Measurements from ENCODE around the gene CDADC1. TPM values are rescaled to one million over a fixed set of nuclear protein-coding genes. Genes with fewer than 3 reads are reported as not detected.
A peak's percentile ranks its signal among the peaks of the same experiment; 100 is the strongest.

CDADC1 gene
- total and polyA plus RNA-seq, 7 donors: 2.4 to 12.2 (median 6.5) TPM

DNA sequence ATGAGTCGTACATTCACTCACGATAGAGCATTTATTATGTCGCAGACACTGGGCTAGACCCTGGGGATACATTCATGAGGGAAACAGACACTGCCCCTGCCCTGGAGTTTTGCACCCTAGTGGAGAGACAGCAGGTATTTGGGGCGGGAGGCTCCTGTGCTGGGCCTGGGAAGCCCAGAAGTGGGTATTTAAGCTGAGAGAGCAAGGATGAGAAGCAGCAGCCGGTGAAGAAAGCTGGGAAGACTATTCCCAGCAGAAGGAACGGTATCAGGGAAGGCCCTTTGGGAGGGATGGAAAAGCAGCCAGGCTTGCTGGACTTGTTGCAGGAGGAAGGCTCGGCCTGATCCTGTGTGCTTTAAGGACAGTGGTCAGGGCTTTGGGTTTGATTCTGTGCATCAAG lies 54.5 kb downstream of the CDADC1 start:
- Histone ChIP-seq H3K4me1 (peaks cover 0 to 54% (median 50%) of the 10 kb centered on the region in 4 donors), H3K27ac (peak overlapping the region; percentile 15 to 89 (median 76))
- 89 to 92% methylated on average over 7 of the region's 7 CpGs for WGBS, 2 donors

DNA sequence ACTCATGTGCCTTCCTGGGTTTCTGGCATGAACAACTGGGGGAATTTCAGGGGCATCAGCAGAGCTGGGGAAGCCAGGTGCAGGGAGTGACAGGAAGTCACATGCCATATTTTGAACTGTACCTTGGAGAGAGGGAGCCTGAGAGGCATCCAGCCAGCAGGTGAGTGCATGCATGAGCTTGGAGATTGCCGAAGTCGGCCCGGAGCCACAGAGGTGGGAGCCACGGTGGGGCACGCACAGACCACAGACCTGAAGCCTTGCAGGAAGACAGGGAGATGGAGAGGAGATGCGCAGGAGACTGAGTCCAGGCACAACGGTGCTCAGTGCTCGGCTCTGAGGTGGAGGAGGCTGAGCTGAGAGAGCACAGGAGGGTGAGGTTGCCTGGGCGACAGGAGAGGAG lies 55.1 kb downstream of the CDADC1 start:
- Histone ChIP-seq H3K27ac (peak overlapping the region in 3 of 4 donors; percentile 66 to 89 (median 85)), H3K4me3 (no peak overlapping the region), H3K27me3 (no peaks in the 10 kb centered on the region), H3K4me1 (peaks cover 0 to 60% (median 55%) of the 10 kb centered on the region in 4 donors), H3K9me3 (no peaks in the 10 kb centered on the region), H3K36me3 (peaks cover 0 to 17% (median 2%) of the 10 kb centered on the region in 4 donors)
- 85 to 88% methylated on average over 9 of the region's 9 CpGs for WGBS, 2 donors
- intact Hi-C loops (cut with DNase I): loop anchor here (1.0 to 5.0 kb wide), 2 partner anchors 134 to 304 kb away; no protein-coding TSS in a partner anchor
- DNase-seq: no peak
- no peak for TF ChIP-seq POLR2A (IDR thresholded peaks at IDR 0.05)
- TF ChIP-seq EP300 (IDR thresholded peaks at IDR 0.05): no peak
- TF ChIP-seq, protein P1, sequence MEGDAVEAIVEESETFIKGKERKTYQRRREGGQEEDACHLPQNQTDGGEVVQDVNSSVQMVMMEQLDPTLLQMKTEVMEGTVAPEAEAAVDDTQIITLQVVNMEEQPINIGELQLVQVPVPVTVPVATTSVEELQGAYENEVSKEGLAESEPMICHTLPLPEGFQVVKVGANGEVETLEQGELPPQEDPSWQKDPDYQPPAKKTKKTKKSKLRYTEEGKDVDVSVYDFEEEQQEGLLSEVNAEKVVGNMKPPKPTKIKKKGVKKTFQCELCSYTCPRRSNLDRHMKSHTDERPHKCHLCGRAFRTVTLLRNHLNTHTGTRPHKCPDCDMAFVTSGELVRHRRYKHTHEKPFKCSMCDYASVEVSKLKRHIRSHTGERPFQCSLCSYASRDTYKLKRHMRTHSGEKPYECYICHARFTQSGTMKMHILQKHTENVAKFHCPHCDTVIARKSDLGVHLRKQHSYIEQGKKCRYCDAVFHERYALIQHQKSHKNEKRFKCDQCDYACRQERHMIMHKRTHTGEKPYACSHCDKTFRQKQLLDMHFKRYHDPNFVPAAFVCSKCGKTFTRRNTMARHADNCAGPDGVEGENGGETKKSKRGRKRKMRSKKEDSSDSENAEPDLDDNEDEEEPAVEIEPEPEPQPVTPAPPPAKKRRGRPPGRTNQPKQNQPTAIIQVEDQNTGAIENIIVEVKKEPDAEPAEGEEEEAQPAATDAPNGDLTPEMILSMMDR (IDR thresholded peaks at IDR 0.05): no peak
- TF ChIP-seq POLR2AphosphoS5 (IDR thresholded peaks at IDR 0.05): no peak

More for the DNA sequence above, 54.5 kb downstream of the CDADC1 start:
- TF ChIP-seq, protein P1 (IDR thresholded peaks at IDR 0.05): no peak
- no peak for TF ChIP-seq POLR2A (IDR thresholded peaks at IDR 0.05)
- TF ChIP-seq POLR2AphosphoS5 (IDR thresholded peaks at IDR 0.05): no peak
- no peak for TF ChIP-seq EP300 (IDR thresholded peaks at IDR 0.05)
- intact Hi-C loops (cut with DNase I): loop anchor here (1.0 to 5.0 kb wide), 2 partner anchors 135 to 305 kb away; no protein-coding TSS in a partner anchor
- no peaks in the 10 kb centered on the region for H3K9me3 ChIP-seq
- no peaks in the 10 kb centered on the region for H3K27me3 ChIP-seq
- H3K4me3 ChIP-seq: no peak overlapping the region
- peaks cover 0 to 17% (median 2%) of the 10 kb centered on the region in 4 donors for H3K36me3 ChIP-seq
- no peak for DNase-seq

DNA sequence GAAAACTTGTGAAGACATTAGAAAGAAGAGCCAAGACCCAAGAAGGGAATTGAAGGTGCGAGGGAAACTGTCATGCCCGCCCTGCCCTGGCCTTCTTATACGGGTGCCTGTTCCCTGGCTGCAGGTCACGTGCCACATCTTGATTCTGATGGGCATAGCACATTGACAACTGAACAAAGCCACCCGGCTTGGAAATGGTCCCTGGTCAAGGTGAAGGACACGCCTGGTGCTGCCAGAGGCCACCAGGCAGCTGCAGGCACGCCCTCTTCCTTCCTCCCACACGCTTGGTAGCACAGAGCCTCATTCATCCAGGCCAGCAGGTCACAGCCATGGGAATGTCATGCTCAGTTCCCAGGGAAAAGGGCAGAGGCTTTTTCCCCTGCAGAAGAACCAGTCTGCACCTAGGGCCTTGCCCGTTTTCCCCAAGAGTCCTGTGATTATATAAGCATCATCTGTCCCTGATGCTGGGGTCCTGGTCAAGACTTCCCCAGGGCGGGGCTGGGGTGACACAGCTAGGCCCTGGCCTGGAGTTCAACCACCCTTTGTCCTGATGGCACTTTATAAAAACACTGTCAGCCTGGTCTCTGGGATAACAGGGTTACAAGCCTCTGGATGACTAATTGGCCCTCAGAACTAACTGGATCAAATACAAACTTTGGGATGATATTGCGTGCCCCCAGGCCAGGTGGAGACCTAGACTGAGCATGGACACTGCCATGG lies 56.0 kb downstream of the CDADC1 start:
- WGBS, 2 donors: 44 to 64% methylated on average over 11 of the region's 11 CpGs
- Histone ChIP-seq H3K4me1 (peaks cover 0 to 69% (median 64%) of the 10 kb centered on the region in 4 donors), H3K27me3 (no peaks in the 10 kb centered on the region), H3K27ac (peak overlapping the region; percentile 66 to 89 (median 84)), H3K4me3 (no peak overlapping the region), H3K36me3 (peaks cover 0 to 17% (median 2%) of the 10 kb centered on the region in 4 donors), H3K9me3 (no peaks in the 10 kb centered on the region)
- DNase-seq: peak; percentile 70
- TF ChIP-seq EP300 (IDR thresholded peaks at IDR 0.05): no peak
- no peak for TF ChIP-seq POLR2A (IDR thresholded peaks at IDR 0.05)
- TF ChIP-seq, protein P1 (IDR thresholded peaks at IDR 0.05): no peak
- TF ChIP-seq POLR2AphosphoS5 (IDR thresholded peaks at IDR 0.05): peak in 2 of 4 donors; percentile 12 to 23
- intact Hi-C loops (cut with DNase I): loop anchor here (5.0 kb wide), 1 partner anchor 304 kb away; no protein-coding TSS in a partner anchor

DNA sequence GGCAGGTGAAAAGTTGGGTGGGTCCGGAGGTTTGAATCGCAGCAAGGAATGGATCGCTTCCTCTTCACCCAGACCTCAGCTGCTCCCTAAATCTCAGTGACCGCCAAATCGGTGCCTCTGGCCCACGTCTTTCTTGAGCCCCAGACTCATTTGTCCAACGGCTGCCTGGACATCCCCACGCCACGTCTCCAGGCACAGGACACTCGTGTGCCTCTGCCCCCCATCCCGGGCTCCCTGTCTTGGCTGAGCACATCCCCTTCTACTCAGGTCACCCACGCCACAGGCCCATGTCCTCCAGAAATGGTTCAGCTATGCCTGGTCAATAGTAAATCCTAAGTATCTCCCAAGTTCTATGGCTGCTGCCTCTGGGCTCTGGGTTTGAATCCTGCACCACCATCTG lies 56.6 kb downstream of the CDADC1 start:
- H3K27me3 ChIP-seq: no peaks in the 10 kb centered on the region
- H3K27ac ChIP-seq: peak overlapping the region; percentile 66 to 89 (median 84)
- H3K4me3 ChIP-seq: no peak overlapping the region
- no peak for DNase-seq
- no peaks in the 10 kb centered on the region for H3K9me3 ChIP-seq
- peaks cover 0 to 17% (median 2%) of the 10 kb centered on the region in 4 donors for H3K36me3 ChIP-seq
- H3K4me1 ChIP-seq: peaks cover 0 to 76% (median 70%) of the 10 kb centered on the region in 4 donors
- intact Hi-C loops (cut with DNase I): loop anchor here (5.0 kb wide), 1 partner anchor 303 kb away; no protein-coding TSS in a partner anchor
- TF ChIP-seq POLR2A (IDR thresholded peaks at IDR 0.05): no peak
- TF ChIP-seq, protein P1 (IDR thresholded peaks at IDR 0.05): no peak
- no peak for TF ChIP-seq POLR2AphosphoS5 (IDR thresholded peaks at IDR 0.05)
- WGBS, 2 donors: 90 to 91% methylated on average over 12 of the region's 12 CpGs

Data from sigmoid colon (tissue), 7 donors.